ENCODE data around the gene GABRE.

The GABRE gene, protein sequence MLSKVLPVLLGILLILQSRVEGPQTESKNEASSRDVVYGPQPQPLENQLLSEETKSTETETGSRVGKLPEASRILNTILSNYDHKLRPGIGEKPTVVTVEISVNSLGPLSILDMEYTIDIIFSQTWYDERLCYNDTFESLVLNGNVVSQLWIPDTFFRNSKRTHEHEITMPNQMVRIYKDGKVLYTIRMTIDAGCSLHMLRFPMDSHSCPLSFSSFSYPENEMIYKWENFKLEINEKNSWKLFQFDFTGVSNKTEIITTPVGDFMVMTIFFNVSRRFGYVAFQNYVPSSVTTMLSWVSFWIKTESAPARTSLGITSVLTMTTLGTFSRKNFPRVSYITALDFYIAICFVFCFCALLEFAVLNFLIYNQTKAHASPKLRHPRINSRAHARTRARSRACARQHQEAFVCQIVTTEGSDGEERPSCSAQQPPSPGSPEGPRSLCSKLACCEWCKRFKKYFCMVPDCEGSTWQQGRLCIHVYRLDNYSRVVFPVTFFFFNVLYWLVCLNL

DNA sequence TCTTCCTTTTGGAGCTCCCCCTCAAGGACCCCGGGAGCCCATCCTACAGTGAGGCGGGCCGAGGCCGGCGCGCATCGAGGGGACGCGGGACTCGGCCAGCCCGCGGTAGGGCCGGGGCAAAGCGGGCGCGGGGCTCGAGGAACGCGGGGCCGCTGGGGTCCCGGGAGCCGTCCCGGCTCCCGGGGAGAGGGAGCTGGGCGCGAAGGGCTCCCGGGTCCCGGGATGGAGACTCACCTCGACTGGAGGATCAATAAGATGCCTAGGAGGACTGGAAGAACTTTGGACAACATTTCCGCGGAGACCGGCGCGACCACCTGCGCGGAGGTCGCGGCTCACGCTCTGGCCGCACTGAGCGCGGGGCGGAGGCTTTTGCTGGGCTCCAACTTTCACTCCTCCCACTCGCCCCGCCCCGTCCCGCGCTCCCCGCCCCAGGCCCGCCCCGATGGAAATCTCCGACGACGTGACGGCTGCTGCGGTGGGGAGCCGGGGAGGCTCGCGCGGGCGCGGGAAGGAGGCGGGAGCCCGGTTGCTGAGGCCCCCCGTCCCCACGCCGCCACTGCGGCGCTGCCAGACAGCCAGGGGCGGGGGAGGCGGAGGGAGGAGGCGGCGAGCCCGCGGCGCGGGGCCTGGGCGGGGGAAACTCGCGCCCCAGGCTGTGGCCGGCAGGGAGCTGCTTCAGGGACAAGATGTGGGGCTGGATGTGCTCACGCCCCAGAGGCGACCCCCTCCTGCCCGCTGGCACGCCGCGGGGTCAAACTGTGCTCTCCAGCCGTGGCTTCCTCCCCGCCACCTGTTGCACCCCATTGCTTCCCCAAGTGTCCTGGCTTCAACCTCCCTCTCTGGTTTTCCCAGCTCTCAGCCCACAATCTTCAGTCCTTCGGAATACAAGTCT, at the start of gene GABRE:
TSS of gene GABRE (minus strand) at position 341 of the 892 bp plus-strand sequence. CDS start at position 290, 51 bp downstream.
- DNase-seq (ENCODE audit: low spot score): no peak

DNA sequence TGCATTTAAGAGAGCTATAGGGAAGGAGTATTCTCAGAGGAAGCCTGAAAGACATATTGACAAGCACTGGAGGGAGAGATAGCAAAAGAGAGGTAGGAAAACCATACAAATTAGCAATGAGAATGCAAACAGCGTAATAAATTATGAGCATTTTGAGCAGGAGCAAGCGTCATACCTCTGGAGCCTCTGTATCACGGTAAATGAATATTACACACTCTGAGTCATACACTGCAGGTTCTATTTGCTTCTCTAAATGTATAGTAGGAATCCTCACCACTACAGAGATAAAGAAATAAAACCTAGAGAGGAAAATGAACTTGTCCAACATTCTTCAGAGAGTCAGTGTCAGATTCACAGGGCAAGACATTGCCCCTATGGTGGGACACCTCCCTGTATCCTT, 46.4 kb upstream of the GABRE start:
- no peak for DNase-seq (ENCODE audit: low spot score)

DNA sequence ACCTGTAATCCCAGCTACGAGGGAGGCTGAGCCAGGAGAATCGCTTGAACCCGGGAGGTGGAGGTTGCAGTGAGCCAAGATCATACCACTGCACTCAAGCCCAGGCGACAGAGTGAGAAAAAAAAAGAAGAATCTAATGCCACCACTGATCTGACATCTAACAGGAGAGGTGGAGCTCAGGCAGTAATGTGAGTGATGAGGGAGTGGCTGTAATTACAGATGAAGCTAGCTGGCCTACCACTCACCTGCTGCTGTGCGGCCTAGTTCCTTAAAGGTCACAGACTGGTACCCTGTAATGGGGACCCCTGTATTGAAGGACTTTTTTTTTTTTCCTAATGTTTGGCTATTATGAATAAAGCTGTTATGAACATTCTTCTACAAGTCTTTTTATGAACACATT, 25.3 kb upstream of the GABRE start:
- no peak for DNase-seq (ENCODE audit: low spot score)

DNA sequence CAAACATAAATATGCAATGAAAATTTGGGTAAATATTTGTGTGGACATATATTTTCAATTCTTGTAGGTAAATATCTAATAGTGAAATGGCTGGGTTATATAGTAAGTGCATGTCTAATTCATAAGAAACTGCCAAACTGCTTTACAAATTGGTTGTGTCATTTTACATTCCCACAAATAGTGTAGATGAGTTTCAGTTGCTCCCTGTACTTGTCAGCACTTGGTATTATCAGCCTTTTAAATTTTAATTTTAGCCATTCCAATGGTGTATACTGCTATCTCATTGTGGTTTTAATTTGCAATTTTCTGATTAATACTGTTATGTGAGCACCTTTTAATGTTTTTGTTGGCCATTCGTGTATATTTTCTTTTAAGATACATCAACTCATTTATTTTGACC, 23.1 kb upstream of the GABRE start:
- DNase-seq (ENCODE audit: low spot score): no peak

DNA sequence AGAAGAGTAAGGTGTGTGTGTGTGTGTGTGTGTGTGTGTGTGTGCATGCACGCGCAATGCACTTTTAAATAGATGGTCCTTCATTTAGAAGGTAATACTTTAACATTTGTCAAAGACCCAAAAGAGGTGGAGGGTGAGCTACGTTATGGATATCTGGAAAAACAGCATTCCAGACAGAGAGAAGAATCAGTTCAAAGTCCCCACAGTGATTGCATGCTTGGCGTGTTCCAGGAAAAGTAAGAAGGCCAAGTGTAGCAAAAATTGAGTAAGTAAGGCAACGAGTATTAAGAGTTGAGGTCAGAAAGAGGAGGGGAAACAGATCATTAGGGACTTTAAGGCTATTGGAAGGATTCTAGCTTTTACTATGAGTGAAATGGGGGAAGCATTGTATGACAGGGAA, 21.9 kb upstream of the GABRE start:
- no peak for DNase-seq (ENCODE audit: low spot score)

DNA sequence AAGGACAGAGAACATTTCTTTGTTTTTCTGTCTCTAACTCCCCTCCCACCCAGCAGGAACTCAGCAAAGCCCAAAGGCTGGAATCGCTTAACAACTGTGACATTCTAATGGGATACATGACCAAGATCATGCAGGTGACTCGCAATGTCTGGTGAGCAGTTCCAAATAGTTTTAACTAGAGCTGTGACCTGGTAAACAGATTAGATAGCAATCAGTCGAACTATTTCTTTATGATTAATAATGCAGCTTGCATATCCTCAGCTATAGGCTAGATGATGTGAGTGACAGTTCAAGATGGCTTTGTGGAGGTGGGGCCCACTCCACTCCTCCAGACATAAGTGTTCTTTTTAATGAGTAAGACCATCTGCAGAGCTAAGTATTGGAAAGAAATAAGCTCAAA, 20.0 kb upstream of the GABRE start:
- no peak for DNase-seq (ENCODE audit: low spot score)

DNA sequence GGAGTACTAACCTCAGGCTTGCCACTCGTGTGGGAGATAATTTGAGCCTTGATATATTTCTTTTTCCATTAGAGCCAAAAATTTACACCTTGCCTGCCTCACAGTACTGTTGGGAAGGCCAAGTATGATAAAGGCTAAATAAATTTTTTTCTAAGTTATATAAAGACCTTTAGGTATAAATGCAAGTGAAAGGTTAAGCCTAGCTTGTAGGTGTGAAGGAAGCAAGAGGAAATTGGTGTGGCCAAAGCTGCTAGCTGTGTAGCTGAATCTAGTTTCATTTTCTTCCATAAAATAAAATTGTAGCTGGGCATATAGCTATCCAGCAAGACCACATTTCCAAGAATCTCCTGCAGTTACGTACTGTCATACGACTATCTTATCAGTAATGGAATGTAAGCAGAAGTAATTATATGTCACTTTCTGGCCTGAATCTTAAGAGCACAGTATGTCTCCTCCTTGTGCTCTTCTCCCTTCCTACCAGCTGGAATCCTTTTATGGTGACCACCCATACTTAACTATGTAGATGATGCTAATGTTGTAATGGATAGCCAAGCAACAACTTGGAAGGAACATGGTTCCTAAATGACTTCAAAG, 14.3 kb upstream of the GABRE start:
- no peak for DNase-seq (ENCODE audit: low spot score)

DNA sequence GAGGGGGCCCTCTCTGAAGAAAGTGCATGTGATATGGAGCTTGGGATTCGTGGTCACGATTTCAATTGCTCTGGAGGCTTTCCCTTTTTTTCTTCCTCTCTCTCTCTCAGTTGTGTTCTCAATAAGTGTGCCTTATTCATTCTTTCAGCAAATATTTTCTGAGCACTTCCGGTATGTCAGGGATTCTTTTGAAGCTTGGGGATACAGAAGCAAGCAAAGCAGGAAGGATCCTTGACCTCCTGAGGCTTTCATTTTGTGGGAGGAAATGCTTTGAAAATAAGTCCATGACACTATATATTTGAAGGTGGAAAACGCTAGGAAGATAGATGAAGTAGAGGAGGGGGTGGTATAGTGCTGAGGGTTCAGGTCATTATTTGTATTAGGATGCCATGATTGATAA, 12.6 kb upstream of the GABRE start:
- no peak for DNase-seq (ENCODE audit: low spot score)

DNA sequence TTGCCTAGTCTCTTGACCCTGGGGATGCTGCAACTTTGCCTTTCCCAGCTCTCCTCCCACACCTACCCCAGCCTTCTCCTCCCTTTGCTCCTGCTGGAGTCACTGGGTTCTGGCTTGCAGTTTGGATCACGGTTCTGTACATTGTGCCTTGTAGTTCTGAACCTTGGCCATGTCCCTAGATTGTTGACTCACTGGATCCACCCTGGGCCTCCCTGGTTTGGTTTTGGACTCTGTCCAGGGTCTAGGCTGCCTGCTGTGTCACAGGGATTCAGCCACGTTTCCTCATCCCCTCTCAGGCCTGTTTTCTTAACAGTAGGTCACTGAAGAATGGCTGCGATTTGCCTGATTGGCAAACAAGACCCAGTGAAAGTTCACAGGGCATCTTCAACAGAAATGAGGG, 11.5 kb upstream of the GABRE start:
- no peak for DNase-seq (ENCODE audit: low spot score)

DNA sequence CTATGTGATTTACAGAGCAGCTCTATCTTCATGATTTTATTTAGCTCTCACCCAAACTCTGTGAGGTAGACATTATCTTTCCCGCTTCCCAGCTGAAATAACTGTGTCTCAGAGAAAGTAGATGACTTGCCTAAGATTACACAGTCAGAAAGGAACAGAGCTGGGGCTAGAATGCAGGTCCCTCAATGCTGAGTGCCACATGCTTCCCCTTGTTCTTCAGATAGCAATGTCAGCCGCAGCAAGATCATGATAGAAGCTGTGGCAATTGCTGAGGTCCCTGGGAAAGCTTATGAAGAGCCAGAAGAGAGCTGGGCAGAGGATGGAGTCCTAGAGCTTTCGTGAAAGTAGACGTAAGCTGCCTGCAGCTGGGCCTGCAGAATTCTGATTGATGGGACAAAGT, 11.1 kb upstream of the GABRE start:
- DNase-seq (ENCODE audit: low spot score): no peak

DNA sequence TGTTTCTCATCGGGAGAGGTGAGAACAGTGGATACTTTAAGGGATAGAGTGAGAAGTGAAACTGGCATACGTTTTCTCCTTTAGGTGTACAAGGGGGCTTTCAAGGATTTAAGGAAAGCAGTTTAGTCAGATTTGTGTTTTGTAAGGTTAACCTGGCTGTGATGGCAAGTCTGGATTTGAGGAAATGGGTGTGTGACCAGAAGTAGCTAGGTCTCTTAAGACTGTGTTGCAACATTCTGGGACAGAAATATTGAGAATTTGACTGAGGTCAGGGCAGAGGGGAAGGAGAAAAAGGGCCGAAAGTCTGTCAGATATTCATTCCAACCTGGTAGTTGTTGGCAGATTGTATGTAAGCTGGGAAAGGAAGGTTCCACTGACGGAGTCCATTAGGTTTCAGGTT, 10.4 kb upstream of the GABRE start:
- DNase-seq (ENCODE audit: low spot score): no peak

DNA sequence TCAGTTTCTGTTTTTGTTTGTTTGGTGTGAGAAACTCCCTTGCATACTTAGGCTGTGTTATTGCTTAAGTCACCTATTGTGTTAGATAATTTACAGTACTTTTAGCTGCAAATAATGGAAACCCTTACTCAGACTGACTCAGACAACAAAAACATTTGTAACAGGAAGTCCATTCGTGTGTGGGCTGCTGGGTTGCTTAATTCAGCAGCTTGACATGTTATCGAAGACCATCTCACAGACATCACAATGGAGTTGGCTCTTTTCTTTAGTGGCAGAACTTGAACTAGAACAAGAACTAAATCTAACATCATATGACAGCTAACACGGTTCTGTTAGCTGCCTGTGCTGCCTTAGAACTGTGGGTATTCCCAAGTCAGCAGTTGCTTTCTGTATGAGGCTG, 9.9 kb upstream of the GABRE start:
- no peak for DNase-seq (ENCODE audit: low spot score)

DNA sequence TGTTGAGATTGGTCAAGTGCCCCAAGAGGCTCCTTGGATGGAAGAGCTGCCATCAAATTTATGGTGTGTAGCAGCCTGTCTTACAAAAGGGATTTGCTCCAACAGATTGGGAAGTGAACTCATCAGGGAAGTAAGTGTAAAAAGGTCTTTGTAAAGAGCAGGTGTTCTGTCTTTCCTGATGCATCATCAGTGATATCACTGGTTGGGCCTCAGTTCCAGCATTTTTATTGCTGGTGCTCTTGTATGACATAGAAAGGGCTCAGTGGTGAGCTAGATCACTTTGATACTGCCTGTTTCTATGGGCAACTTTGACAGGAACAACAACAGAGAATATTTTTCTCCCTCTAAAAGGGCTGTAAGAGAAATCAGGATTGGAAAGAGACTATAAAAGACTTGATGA, 8.7 kb upstream of the GABRE start:
- DNase-seq (ENCODE audit: low spot score): no peak

DNA sequence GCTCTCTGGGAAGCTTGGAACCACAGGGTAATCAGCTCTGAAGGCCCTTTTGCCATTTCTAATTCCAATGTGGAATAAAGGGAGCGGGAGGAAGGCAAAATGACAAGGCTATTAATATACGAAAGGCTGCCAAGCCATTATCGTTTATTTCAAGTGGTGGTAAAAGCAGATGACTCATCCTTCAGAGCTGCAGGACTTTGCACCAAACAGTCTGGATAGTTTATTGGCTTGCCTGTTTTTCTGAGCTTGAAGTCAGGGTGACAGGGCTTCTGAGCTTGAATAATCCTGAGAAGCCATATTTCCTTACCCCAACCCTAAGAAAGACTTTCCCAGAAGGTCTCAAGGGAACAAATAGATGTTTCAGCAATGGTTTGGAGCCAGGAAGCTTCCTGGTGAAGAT, 7.7 kb upstream of the GABRE start:
- DNase-seq (ENCODE audit: low spot score): no peak

DNA sequence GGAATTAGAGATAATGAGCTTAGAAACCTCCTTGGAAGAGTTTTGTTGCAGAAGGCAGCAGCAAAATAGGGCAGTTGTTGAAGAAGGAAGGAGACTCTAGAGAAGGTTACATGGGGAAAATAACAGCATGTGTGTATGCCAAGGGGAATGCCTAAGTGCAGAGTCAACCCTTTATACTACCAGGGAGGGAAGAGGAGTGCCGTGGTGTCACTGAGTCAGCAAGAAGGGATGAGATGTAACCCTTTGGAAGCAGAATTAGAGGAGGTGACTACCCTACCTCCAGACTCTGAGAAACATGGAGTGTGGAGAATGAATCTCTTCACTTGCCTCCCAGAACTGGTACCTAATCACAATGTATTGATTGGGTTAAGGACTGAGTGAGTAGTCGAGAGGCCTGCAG, 6.7 kb upstream of the GABRE start:
- no peak for DNase-seq (ENCODE audit: low spot score)

DNA sequence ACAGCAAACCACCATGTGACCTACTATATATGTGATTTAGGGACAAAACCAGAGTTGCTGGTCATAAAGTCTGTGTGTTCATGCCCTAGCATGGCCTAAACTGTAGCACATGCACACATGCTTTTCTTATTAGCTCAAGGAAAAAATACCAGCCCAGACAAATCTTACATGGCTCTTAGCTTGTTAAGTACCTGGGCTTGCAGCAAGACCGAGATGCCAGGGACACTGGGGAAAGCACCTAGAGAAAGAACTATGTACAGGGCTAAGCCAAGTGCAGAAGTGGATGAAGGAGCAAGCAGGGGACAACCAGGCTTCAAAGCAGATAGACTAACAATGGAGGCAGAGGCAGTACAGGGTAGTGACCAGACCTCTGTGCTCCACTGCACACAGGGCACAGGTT, 3.4 kb upstream of the GABRE start:
- no peak for DNase-seq (ENCODE audit: low spot score)

DNA sequence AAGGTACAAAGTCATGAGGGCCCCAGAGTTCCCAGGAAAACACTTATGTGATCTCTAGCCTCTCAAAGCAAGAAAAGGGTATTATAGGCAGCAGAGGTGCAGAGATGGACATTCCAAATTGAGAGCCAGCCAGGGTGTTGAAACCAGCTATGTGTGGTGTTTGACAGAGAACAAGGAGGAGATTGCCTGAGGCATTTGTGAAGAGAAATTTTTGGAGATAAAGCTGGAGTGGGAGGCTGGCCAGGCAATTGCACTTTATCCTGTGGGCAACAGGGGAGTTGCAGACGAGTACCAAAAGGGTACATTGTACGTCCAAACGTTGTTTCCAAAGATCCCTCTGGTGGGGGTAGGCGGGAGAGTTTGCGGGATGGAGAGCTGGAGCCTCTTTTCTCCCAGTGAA, 2.5 kb upstream of the GABRE start:
- no peak for DNase-seq (ENCODE audit: low spot score)

DNA sequence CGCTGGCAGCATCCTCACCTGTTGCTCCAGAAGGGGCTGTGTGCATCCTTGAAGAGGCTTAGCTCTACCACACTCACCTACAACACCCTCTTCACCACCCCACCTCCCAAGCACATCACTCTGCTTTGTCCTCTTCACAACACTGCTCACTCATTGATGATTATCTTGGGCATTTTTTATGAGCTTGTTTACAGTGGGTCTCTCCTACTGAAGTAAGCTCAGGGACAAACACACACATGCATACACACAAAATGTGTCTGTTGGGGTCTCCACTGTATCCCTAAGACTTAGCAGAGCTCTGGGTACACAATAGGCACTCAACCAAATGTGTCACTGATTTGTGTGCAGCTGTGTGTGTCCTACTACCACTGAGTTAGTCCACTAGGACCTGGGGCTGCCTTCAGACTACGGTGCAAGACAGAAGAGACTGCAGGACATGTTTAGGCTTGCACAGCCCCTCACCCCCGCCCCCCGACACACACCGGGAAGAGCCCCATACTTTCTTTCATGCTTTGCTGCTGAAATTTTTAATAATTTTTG, 1.3 kb upstream of the GABRE start:
- no peak for DNase-seq (ENCODE audit: low spot score)

DNA sequence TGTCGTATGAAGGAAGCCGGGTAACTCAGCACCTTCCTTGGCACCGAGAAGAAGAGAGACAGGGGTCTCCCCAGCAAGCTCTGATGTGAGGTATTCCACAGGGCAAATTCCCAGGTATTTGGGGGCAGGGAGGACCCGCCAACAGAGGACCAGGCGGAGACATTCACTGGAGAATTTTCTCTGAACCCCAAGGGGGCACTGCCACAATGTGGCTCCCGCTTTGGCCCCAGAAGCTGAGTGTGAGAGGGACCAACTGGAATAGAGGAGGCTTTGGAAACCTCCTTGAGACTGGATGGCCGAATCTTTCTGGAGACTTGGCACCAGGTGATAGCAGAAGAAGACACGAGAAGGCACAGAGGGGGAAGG, 735 bp upstream of the GABRE start:
- DNase-seq (ENCODE audit: low spot score): no peak

DNA sequence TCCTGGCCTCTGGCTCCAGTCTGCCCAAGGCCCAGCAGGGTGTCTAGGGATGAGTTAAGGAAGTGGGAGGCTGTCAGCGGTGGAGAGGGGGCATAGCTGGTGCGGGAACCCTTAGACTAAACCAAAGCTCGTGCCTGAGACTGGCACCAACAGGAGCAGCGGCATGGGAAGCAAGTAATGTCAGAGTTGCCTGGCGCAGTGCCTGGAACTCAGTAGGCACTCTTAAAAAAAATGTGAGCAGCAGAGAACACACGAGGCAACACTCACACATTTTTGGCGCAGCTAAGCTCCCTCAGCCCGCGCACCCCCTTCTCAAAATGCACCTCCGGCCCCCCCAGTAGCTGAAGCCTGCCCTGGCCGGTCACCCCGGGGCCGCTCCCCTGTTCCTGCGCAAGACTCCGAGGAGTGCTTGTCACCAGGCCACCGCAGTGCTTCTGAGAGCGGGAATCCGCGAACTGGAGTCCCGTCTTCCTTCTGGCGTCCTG, 583 bp downstream of the GABRE start:
- no peak for DNase-seq (ENCODE audit: low spot score)

DNA sequence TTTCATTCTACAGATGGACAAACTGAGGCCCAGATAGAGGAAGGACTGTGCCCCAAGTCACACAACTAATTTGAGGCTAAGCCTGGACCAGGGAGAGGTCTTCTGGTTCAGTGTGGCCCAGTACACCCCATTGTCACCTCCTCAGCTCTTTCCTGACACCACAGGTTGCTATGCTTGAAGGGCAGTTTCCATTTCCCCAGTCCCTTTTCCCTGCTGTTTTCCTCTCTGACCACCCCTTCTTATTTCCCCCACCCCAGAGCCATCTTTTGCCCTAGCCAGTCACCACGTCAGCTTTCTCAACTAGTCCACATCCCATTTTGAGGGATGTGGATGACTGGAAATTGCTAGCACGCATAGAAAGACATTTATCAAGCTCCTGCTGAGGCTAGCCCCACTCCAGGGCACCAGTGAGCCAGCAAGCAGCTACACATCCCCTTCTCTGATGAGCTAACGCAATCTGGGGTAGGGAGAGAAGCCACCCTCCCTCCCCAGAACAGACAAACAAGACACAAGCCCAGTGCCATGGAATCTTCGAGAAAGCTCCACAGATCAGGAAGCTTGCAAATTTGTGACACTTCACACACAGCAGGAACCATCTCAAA, 1.3 kb downstream of the GABRE start:
- DNase-seq (ENCODE audit: low spot score): no peak

DNA sequence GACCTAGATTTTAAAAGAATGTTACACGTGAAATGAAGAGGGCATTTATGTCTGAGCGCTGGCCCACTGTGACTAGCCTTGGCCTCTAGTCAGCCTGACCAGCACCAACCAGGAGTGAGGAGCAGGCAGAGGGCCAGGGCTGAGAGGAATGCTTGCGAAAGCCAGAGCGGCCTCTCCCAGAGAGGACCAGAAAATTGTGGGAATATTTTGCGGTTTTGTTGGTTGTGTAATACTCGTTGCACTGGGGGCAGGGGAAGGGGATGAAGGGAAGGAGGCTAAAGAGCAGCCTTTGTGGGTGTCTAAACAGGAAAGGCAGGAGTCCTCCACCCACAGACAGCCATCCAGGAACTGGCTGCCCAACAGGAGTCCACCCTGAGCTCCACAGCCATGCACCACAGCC, 3.8 kb downstream of the GABRE start:
- no peak for DNase-seq (ENCODE audit: low spot score)

Data from pons (tissue), 1 donor.